Inflammatory macrophage (primary cell): Measurements from ENCODE around the gene CCDC120.

Experiments
- DNase-seq, 2 donors: peaks; one replicate each; pipeline ENCODE4 v3.0.0-alpha.2; 2020 to 2022

Gene CCDC120

GRCh38 chrX:49061916-49062315, 3.1 kb downstream of the CCDC120 start:
- DNase-seq: no peak

- no peak for DNase-seq
Measured at GRCh38 chrX:49063715-49064114, 4.9 kb downstream of the CCDC120 start.

- no peak for DNase-seq
Measured at GRCh38 chrX:49064303-49064702, 5.5 kb downstream of the CCDC120 start.

GRCh38 chrX:49064735-49065134, 5.9 kb downstream of the CCDC120 start:
- DNase-seq: no peak

- no peak for DNase-seq
Measured at GRCh38 chrX:49066278-49066677, 7.5 kb downstream of the CCDC120 start.

GRCh38 chrX:49066690-49067089, 7.9 kb downstream of the CCDC120 start:
- no peak for DNase-seq

- no peak for DNase-seq
Measured at GRCh38 chrX:49067285-49068120, 8.7 kb downstream of the CCDC120 start.

- DNase-seq: no peak
Measured at GRCh38 chrX:49069038-49069437, 10.2 kb downstream of the CCDC120 start.

- DNase-seq: no peak
Measured at GRCh38 chrX:49070988-49071387, 12.2 kb downstream of the CCDC120 start.

- DNase-seq: no peak
Measured at GRCh38 chrX:49071877-49072711, 13.3 kb downstream of the CCDC120 start.

GRCh38 chrX:49072712-49073095, 13.9 kb downstream of the CCDC120 start:
- no peak for DNase-seq

- peak; percentile 83 to 88 for DNase-seq
Measured at GRCh38 chrX:49073601-49074575, 15.1 kb downstream of the CCDC120 start, which contains the start of gene PRAF2. PRAF2 (minus strand) TSS chrX:49074002; CDS start chrX:49073987, 15 bp downstream.

- no peak for DNase-seq
Measured at GRCh38 chrX:49075347-49075746, 16.5 kb downstream of the CCDC120 start.

- DNase-seq: no peak
Measured at GRCh38 chrX:49077941-49078340, 19.1 kb downstream of the CCDC120 start.

GRCh38 chrX:49079489-49080428, 21.0 kb downstream of the CCDC120 start, which contains the start of gene WDR45:
WDR45 (minus strand) TSS chrX:49079887; CDS start chrX:49078095, 1,792 bp downstream.
- DNase-seq: peak; percentile 57 to 69

GRCh38 chrX:49082271-49082871, 23.6 kb downstream of the CCDC120 start:
- no peak for DNase-seq

- no peak for DNase-seq
Measured at GRCh38 chrX:49089553-49089952, 30.8 kb downstream of the CCDC120 start.

GRCh38 chrX:49096419-49096818, 37.6 kb downstream of the CCDC120 start:
- no peak for DNase-seq

- peak; percentile 92 to 94 for DNase-seq
Measured at GRCh38 chrX:49100704-49101628, 42.2 kb downstream of the CCDC120 start.

- DNase-seq: no peak
Measured at GRCh38 chrX:49101629-49101984, 42.8 kb downstream of the CCDC120 start.
